Measurements from ENCODE around the gene GPR183. TPM values are rescaled to one million over a fixed set of nuclear protein-coding genes. Genes with fewer than 3 reads are reported as not detected.

Gene GPR183
- total RNA-seq, 1 experiment from 2014 or later = 0.30 TPM

DNA sequence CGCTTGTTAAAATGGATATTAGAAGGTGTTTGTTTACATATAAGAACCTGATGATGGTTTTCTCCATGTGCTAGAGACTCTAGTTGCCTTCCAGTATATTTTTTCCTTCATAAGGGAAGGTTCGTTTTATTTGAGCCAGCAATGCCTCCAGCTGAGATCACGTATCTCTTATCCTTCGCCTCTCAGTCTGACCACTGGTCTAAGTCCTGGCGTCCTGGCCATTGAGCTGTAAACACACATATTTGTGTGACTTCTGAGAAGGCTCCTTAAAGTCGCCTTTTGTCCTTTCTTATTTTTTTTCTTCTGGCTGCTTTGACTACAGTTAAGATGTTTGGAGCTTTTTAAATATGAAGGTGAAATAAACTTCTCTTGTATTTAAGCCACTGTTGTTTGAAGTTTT, 23.7 kb upstream of the GPR183 start:
- POLR2A ChIA-PET = no interaction called here
- H3K36me3 ChIP-seq (ENCODE audit: control insufficient read depth in 1 of 2, insufficient read depth in 2 of 2, low read length in 2 of 2) = peaks cover 4 to 17% of the 10 kb centered on the region in 2 experiments; a peak in 3 of 4 replicates

DNA sequence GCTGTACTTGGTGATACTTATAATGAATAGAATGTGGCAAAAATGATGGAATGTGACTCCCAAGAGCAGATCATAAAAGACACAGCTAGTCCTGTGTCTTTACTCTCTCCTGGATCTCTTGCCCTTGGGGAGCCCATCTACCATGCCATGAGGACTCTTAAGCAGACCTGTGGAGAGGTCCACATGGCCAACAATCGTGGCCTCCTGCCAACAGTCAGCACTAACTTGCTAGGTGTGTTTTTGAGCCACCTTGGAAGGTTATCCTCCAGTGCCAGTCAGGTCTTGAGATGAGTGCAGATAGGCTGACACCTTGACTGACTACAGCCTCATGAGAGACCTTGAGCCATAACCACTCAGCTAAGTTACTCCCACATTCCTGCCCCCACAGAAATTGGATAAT, 22.3 kb upstream of the GPR183 start:
- ATAC-seq = no peak
- Histone ChIP-seq H2AFZ (ENCODE audit: low read depth, low read length, poor library complexity, severe bottlenecking) (no peak overlapping the region), H3K36me3 (ENCODE audit: control insufficient read depth in 1 of 2, insufficient read depth in 2 of 2, low read length in 2 of 2) (peaks cover 2 to 12% of the 10 kb centered on the region in 2 experiments; a peak in 3 of 4 replicates), H3K9me2 (ENCODE audit: insufficient read depth) (no peaks in the 10 kb centered on the region), H3K4me1 (ENCODE audit: control insufficient read depth in 1 of 2, insufficient read depth in 2 of 2, low read length in 2 of 2) (peaks cover 0 to 6% of the 10 kb centered on the region in 2 experiments; a peak in 1 of 4 replicates), H3K4me2 (ENCODE audit: low read length) (no peak overlapping the region), H3K9ac (ENCODE audit: low read length) (no peak overlapping the region), H3K4me3 (replicated peaks in 1 of 2; ENCODE audit: low read depth in 1 of 2, low read length in 2 of 2) (no peak overlapping the region), H3K27ac (ENCODE audit: low read depth, low read length) (no peak overlapping the region), H3K27me3 (ENCODE audit: insufficient read depth, low read length) (no peaks in the 10 kb centered on the region), H3K9me3 (ENCODE audit: control insufficient read depth in 1 of 2, insufficient read depth in 1 of 2, low read depth in 1 of 2, low read length in 2 of 2) (no peaks in the 10 kb centered on the region), H3K79me2 (ENCODE audit: insufficient read depth, low read length) (no peaks in the 10 kb centered on the region), H4K20me1 (ENCODE audit: insufficient read depth) (no peaks in the 10 kb centered on the region)
- BruUV-seq (replicated peaks) = no TSS peak
- ChIA-PET CTCF (no interaction called here), RAD21 (ENCODE audit: low non-redundant PET in 1 of 2, low total read pairs in 2 of 2, uncharacterized antibody in 2 of 2, unreplicated experiment in 2 of 2) (no interaction called here), POLR2A (interaction anchor here (0.6 kb wide), 1 partner anchor 10 kb away, joined by 3 read pairs; no protein-coding TSS in a partner anchor)
- intact Hi-C loops (cut with micrococcal nuclease) = no loop called here
- TF ChIP-seq SRF (IDR thresholded peaks at IDR 0.05; ENCODE audit: low read depth) = no peak
- no peak for TF ChIP-seq TCF7L2 (IDR thresholded peaks at IDR 0.05; ENCODE audit: borderline replicate concordance, extremely low read depth, insufficient read depth, insufficient read length)
- no peak for TF ChIP-seq CEBPB (IDR thresholded peaks at IDR 0.05; ENCODE audit: low read depth)
- TF ChIP-seq RAD21 (IDR thresholded peaks at IDR 0.05; ENCODE audit: low read depth) = no peak
- TF ChIP-seq ZNF274 (IDR thresholded peaks at IDR 0.05; ENCODE audit: low read depth, low read length) = no peak
- TF ChIP-seq SP1 (IDR thresholded peaks at IDR 0.05; ENCODE audit: low read depth) = no peak
- TF ChIP-seq EZH2 (IDR thresholded peaks at IDR 0.05) = no peak
- TF ChIP-seq JUND (IDR thresholded peaks at IDR 0.05) = no peak
- TF ChIP-seq EGR1 (IDR thresholded peaks at IDR 0.05; ENCODE audit: low read depth) = no peak
- no peak for TF ChIP-seq ZBTB33 (IDR thresholded peaks at IDR 0.05; ENCODE audit: extremely low read depth, insufficient replicate concordance, low read length)
- no peak for TF ChIP-seq ATF3 (IDR thresholded peaks at IDR 0.05)
- TF ChIP-seq YY1 (IDR thresholded peaks at IDR 0.05; ENCODE audit: extremely low read depth, insufficient replicate concordance, low read depth, low read length) = no peak
- no peak for TF ChIP-seq MAX (IDR thresholded peaks at IDR 0.05)
- TF ChIP-seq FOSL1 (IDR thresholded peaks at IDR 0.05; ENCODE audit: low read depth) = no peak
- TF ChIP-seq SIN3A (IDR thresholded peaks at IDR 0.05; ENCODE audit: low read depth) = no peak
- no peak for TF ChIP-seq ELF1 (IDR thresholded peaks at IDR 0.05; ENCODE audit: borderline replicate concordance, low read depth)
- TF ChIP-seq POLR2AphosphoS5 (IDR thresholded peaks at IDR 0.05; ENCODE audit: low read depth, low read length) = no peak
- no peak for DNase-seq (ENCODE audit: low read depth, low spot score)

More for the DNA sequence above, 23.7 kb upstream of the GPR183 start:
- H2AFZ ChIP-seq (ENCODE audit: low read depth, low read length, poor library complexity, severe bottlenecking) = no peak overlapping the region
- H3K27me3 ChIP-seq (ENCODE audit: insufficient read depth, low read length) = no peaks in the 10 kb centered on the region
- ChIA-PET RAD21 (ENCODE audit: low non-redundant PET in 1 of 2, low total read pairs in 2 of 2, uncharacterized antibody in 2 of 2, unreplicated experiment in 2 of 2) (no interaction called here), CTCF (no interaction called here)
- no peak overlapping the region for H3K4me3 ChIP-seq (replicated peaks in 1 of 2; ENCODE audit: low read depth in 1 of 2, low read length in 2 of 2)
- H3K4me1 ChIP-seq (ENCODE audit: control insufficient read depth in 1 of 2, insufficient read depth in 2 of 2, low read length in 2 of 2) = peaks cover 0 to 6% of the 10 kb centered on the region in 2 experiments; a peak in 1 of 4 replicates
- H3K27ac ChIP-seq (ENCODE audit: low read depth, low read length) = no peak overlapping the region
- DNase-seq (ENCODE audit: low read depth, low spot score) (no peak), ATAC-seq (no peak)
- H3K79me2 ChIP-seq (ENCODE audit: insufficient read depth, low read length) = no peaks in the 10 kb centered on the region
- no peaks in the 10 kb centered on the region for H3K9me3 ChIP-seq (ENCODE audit: control insufficient read depth in 1 of 2, insufficient read depth in 1 of 2, low read depth in 1 of 2, low read length in 2 of 2)
- no peaks in the 10 kb centered on the region for H4K20me1 ChIP-seq (ENCODE audit: insufficient read depth)
- intact Hi-C loops (cut with micrococcal nuclease) = no loop called here
- TF ChIP-seq TCF7L2 (IDR thresholded peaks at IDR 0.05; ENCODE audit: borderline replicate concordance, extremely low read depth, insufficient read depth, insufficient read length) = no peak
- no peak overlapping the region for H3K4me2 ChIP-seq (ENCODE audit: low read length)
- no TSS peak for BruUV-seq (replicated peaks)
- H3K9me2 ChIP-seq (ENCODE audit: insufficient read depth) = no peaks in the 10 kb centered on the region
- no peak overlapping the region for H3K9ac ChIP-seq (ENCODE audit: low read length)

Measured in HCT116 (cell line).